ENCODE results near the gene TNS2. TPM values are rescaled to one million over a fixed set of nuclear protein-coding genes. Genes with fewer than 3 reads are reported as not detected.

The TNS2 gene
- total RNA-seq, 1 donor from 2014 or later: 0.24 TPM

DNA sequence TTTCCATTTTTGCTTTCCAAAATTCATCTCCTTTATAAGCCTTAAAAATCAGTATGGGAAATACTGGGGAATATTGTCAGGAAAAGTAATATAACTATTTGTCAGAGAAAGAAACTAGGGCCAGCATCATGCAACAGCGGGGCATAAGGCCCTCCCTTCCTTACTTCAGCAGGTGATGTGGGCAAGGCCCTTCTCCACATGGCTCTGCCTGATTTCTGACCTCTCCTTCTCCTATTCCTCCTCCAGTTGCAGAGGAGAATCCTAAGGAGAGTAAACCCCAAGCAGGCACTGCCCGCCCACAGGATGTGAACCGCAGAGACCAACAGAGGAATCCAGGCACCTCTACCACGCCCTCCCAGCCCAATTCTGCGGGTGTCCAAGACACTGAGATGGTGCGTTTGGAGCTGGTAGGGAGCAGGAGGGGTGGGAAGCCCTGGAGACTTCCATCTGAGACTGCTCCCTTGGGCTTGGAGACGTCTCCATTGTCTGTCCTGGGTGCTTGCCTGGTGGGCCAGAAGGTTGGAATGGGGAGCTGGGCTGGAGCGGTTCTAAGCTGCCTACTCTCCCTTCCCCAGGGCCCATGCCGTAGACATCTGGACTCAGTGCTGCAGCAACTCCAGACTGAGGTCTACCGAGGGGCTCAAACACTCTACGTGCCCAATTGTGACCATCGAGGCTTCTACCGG lies 50.7 kb downstream of the TNS2 start:
- H3K27ac ChIP-seq: no peak overlapping the region
- H4K20me1 ChIP-seq (ENCODE audit: low read depth): no peaks in the 10 kb centered on the region
- H3K9me3 ChIP-seq (ENCODE audit: low read depth): no peaks in the 10 kb centered on the region
- no peak overlapping the region for H3K4me3 ChIP-seq
- Mint-ChIP-seq H3K27ac (no peak overlapping the region), H3K4me1 (peaks cover 57% of the 10 kb centered on the region), H3K9me3 (no peaks in the 10 kb centered on the region), H3K4me3 (peak overlapping the region; percentile 48), H3K27me3 (ENCODE audit: insufficient read depth, low read depth) (peaks cover 38% of the 10 kb centered on the region), H3K36me3 (no peaks in the 10 kb centered on the region)
- TF ChIP-seq EZH2 (IDR thresholded peaks at IDR 0.05) (no peak), EZH2phosphoT487 (IDR thresholded peaks at IDR 0.05) (no peak)
- TF ChIP-seq, protein P1, sequence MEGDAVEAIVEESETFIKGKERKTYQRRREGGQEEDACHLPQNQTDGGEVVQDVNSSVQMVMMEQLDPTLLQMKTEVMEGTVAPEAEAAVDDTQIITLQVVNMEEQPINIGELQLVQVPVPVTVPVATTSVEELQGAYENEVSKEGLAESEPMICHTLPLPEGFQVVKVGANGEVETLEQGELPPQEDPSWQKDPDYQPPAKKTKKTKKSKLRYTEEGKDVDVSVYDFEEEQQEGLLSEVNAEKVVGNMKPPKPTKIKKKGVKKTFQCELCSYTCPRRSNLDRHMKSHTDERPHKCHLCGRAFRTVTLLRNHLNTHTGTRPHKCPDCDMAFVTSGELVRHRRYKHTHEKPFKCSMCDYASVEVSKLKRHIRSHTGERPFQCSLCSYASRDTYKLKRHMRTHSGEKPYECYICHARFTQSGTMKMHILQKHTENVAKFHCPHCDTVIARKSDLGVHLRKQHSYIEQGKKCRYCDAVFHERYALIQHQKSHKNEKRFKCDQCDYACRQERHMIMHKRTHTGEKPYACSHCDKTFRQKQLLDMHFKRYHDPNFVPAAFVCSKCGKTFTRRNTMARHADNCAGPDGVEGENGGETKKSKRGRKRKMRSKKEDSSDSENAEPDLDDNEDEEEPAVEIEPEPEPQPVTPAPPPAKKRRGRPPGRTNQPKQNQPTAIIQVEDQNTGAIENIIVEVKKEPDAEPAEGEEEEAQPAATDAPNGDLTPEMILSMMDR (IDR thresholded peaks at IDR 0.05): no peak
- H3K9ac ChIP-seq: no peak overlapping the region
- no peaks in the 10 kb centered on the region for H3K79me2 ChIP-seq (ENCODE audit: low read depth)
- H3K27me3 ChIP-seq: peaks cover 38% of the 10 kb centered on the region
- no peak overlapping the region for H2AFZ ChIP-seq (replicated peaks)
- peaks cover 21% of the 10 kb centered on the region for H3K4me1 ChIP-seq
- peaks cover 13% of the 10 kb centered on the region for H3F3A ChIP-seq (ENCODE audit: low read depth)
- H3K4me2 ChIP-seq: no peak overlapping the region
- no peaks in the 10 kb centered on the region for H3K36me3 ChIP-seq
- no peak for DNase-seq (ENCODE audit: low spot score)

DNA sequence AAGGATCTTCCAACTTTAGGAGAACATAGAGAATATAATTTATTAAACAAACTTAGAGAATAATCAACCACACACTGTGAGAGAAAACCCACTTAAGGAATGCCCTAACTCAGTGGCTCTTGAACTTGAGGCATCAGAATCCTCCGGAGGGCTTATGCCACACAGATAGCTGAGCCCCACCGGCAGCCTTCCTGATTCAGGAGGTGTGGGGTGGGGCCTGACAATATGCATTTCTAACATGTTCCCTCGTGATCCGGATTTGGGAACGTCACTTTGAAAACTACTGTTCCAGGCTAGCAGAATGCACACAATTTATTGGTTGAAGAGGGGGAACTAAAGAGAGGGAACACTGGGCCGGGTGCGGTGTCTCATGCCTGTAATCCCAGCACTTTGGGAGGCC lies 51.4 kb downstream of the TNS2 start:
- Mint-ChIP-seq H3K36me3 (no peaks in the 10 kb centered on the region), H3K9me3 (no peaks in the 10 kb centered on the region), H3K27ac (no peak overlapping the region), H3K27me3 (ENCODE audit: insufficient read depth, low read depth) (peaks cover 34% of the 10 kb centered on the region), H3K4me3 (no peak overlapping the region), H3K4me1 (peaks cover 54% of the 10 kb centered on the region)
- H3K4me1 ChIP-seq: peaks cover 17% of the 10 kb centered on the region
- H3K9ac ChIP-seq: no peak overlapping the region
- no peak overlapping the region for H2AFZ ChIP-seq (replicated peaks)
- H3K9me3 ChIP-seq (ENCODE audit: low read depth): no peaks in the 10 kb centered on the region
- H3F3A ChIP-seq (ENCODE audit: low read depth): peaks cover 10% of the 10 kb centered on the region
- H3K4me3 ChIP-seq: no peak overlapping the region
- no peaks in the 10 kb centered on the region for H3K79me2 ChIP-seq (ENCODE audit: low read depth)
- TF ChIP-seq, protein P1 (IDR thresholded peaks at IDR 0.05): no peak
- TF ChIP-seq EZH2 (IDR thresholded peaks at IDR 0.05): no peak
- no peaks in the 10 kb centered on the region for H4K20me1 ChIP-seq (ENCODE audit: low read depth)
- H3K36me3 ChIP-seq: no peaks in the 10 kb centered on the region
- no peak overlapping the region for H3K4me2 ChIP-seq
- peaks cover 32% of the 10 kb centered on the region for H3K27me3 ChIP-seq
- no peak overlapping the region for H3K27ac ChIP-seq
- DNase-seq (ENCODE audit: low spot score): no peak

DNA sequence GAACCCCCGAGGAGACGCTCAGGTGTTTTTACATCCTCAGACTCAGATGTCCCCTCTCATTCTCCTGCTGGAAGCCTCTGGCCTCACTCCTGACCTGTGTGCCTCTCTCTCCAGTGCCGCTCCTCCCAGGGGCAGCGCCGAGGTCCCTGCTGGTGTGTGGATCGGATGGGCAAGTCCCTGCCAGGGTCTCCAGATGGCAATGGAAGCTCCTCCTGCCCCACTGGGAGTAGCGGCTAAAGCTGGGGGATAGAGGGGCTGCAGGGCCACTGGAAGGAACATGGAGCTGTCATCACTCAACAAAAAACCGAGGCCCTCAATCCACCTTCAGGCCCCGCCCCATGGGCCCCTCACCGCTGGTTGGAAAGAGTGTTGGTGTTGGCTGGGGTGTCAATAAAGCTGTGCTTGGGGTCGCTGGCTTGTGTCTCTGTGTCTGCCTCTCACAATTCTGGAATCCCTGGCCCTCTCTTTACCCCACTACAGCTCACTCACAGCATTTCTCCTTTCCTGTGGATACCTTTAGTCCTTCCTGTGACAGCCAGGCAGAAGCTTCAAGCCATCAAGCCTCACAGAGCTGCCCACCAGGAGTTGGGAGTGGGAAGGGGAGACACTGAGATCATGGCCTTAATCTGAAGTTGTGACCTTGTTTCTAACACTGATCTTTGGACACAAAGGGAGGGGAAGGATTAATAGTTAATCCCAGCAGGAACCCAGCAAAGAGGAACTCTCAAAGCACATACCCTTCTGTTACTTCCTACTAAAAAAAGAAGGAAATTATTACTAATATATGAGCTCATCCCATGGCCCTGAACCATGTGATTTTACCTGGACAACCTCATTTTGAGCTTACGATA lies 52.3 kb downstream of the TNS2 start:
- no peak overlapping the region for H3K4me3 ChIP-seq
- Mint-ChIP-seq H3K27me3 (ENCODE audit: insufficient read depth, low read depth) (peaks cover 26% of the 10 kb centered on the region), H3K27ac (no peak overlapping the region), H3K9me3 (no peaks in the 10 kb centered on the region), H3K4me3 (no peak overlapping the region), H3K36me3 (no peaks in the 10 kb centered on the region), H3K4me1 (peaks cover 51% of the 10 kb centered on the region)
- H4K20me1 ChIP-seq (ENCODE audit: low read depth): no peaks in the 10 kb centered on the region
- no peak for DNase-seq (ENCODE audit: low spot score)
- H2AFZ ChIP-seq (replicated peaks): no peak overlapping the region
- peaks cover under 1% of the 10 kb centered on the region for H3F3A ChIP-seq (ENCODE audit: low read depth)
- no peak overlapping the region for H3K9ac ChIP-seq
- H3K9me3 ChIP-seq (ENCODE audit: low read depth): no peaks in the 10 kb centered on the region
- TF ChIP-seq EZH2 (IDR thresholded peaks at IDR 0.05) (no peak), EZH2phosphoT487 (IDR thresholded peaks at IDR 0.05) (no peak)
- TF ChIP-seq, protein P1 (IDR thresholded peaks at IDR 0.05): no peak
- H3K27ac ChIP-seq: no peak overlapping the region
- peaks cover 10% of the 10 kb centered on the region for H3K4me1 ChIP-seq
- H3K36me3 ChIP-seq: no peaks in the 10 kb centered on the region
- H3K4me2 ChIP-seq: no peak overlapping the region
- no peaks in the 10 kb centered on the region for H3K79me2 ChIP-seq (ENCODE audit: low read depth)
- peaks cover 23% of the 10 kb centered on the region for H3K27me3 ChIP-seq

All from neural progenitor cell (in vitro differentiated cells).